ENCODE measurements around the gene DIRAS2. TPM values are rescaled to one million over a fixed set of nuclear protein-coding genes. Genes with fewer than 3 reads are reported as not detected.

Gene DIRAS2
- total and polyA plus RNA-seq, 2 donors (not counting 1 experiment from before 2014, with no cell fraction given) = not detected

DNA sequence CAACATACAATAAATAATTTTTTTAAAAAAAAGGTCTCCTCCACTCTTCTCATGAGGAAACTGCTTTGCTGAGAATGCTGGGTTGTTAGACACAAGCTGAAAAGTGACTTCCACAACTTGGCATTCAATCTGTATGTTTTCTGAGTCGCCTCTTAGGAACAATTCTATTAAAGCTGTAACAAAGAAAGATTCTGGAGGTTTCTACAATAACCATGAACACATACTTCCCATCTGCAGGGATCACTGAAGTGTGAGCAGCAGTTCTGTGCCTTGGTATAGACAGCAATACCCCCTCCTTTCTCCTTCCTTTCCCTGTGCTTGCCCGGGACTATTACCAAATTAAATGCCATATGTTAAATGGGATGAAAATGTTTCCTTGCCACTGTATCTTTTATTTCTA, 1.5 kb downstream of the DIRAS2 start:
- Histone ChIP-seq H4K20me1 (ENCODE audit: control insufficient read depth, insufficient read depth, low read length, poor library complexity, severe bottlenecking) (no peaks in the 10 kb centered on the region), H3K27ac (ENCODE audit: low read length in 2 of 2) (no peak overlapping the region), H3K4me2 (replicated peaks; ENCODE audit: low read depth, low read length, poor library complexity, severe bottlenecking) (no peak overlapping the region), H3K4me1 (ENCODE audit: control insufficient read depth in 2 of 2, insufficient read depth in 2 of 2, low read length in 2 of 2) (peaks cover 4 to 10% of the 10 kb centered on the region in 2 donors), H3K36me3 (replicated peaks in 1 of 2; ENCODE audit: control extremely low read depth in 1 of 2, control insufficient read depth in 1 of 2, extremely low read depth in 1 of 2, insufficient read depth in 2 of 2, low read length in 1 of 2) (no peaks in the 10 kb centered on the region), H3K79me2 (ENCODE audit: control insufficient read depth, insufficient read depth, low read length) (no peaks in the 10 kb centered on the region), H3K9ac (ENCODE audit: low read length) (no peak overlapping the region), H3K9me3 (ENCODE audit: control extremely low read depth in 1 of 3, control insufficient read depth in 2 of 3, insufficient read depth in 1 of 3, low read length in 2 of 3) (no peaks in the 10 kb centered on the region), H2AFZ (ENCODE audit: insufficient read depth, low read depth, low read length, poor library complexity, severe bottlenecking) (no peak overlapping the region), H3K27me3 (replicated peaks in 1 of 4; ENCODE audit: control extremely low read depth in 1 of 4, control insufficient read depth in 3 of 4, insufficient read depth in 4 of 4, low read length in 3 of 4) (peaks cover 0 to 34% (median 25%) of the 10 kb centered on the region in 4 experiments), H3K4me3 (ENCODE audit: control extremely low read depth in 1 of 5, extremely low read depth in 1 of 5, insufficient read depth in 1 of 5, low read depth in 2 of 5, low read length in 4 of 5) (no peak overlapping the region)
- H3K9me3 Mint-ChIP-seq (ENCODE audit: insufficient read depth) = no peaks in the 10 kb centered on the region
- peaks cover 10% of the 10 kb centered on the region for H3K4me1 Mint-ChIP-seq
- peaks cover 59% of the 10 kb centered on the region for H3K27me3 Mint-ChIP-seq
- no peak overlapping the region for H3K4me3 Mint-ChIP-seq
- ChIA-PET POLR2A (no interaction called here), CTCF (no interaction called here)
- DNase-seq = no peak
- no peak for TF ChIP-seq EZH2 (IDR thresholded peaks at IDR 0.05; ENCODE audit: borderline replicate concordance, insufficient read depth, low read depth, low read length, poor library complexity, severe bottlenecking)
- TF ChIP-seq, protein P1, sequence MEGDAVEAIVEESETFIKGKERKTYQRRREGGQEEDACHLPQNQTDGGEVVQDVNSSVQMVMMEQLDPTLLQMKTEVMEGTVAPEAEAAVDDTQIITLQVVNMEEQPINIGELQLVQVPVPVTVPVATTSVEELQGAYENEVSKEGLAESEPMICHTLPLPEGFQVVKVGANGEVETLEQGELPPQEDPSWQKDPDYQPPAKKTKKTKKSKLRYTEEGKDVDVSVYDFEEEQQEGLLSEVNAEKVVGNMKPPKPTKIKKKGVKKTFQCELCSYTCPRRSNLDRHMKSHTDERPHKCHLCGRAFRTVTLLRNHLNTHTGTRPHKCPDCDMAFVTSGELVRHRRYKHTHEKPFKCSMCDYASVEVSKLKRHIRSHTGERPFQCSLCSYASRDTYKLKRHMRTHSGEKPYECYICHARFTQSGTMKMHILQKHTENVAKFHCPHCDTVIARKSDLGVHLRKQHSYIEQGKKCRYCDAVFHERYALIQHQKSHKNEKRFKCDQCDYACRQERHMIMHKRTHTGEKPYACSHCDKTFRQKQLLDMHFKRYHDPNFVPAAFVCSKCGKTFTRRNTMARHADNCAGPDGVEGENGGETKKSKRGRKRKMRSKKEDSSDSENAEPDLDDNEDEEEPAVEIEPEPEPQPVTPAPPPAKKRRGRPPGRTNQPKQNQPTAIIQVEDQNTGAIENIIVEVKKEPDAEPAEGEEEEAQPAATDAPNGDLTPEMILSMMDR (IDR thresholded peaks at IDR 0.05) = no peak
- intact Hi-C loops (cut with micrococcal nuclease) = loop anchor here (5.0 kb wide), 1 partner anchor 499 kb away; no protein-coding TSS in a partner anchor
- WGBS (ENCODE audit: insufficient coverage) = no CpG with 5 or more reads among the region's 2 CpGs
- no peak overlapping the region for H3K27ac Mint-ChIP-seq
- no peak for ATAC-seq (ENCODE audit: low read depth)

DNA sequence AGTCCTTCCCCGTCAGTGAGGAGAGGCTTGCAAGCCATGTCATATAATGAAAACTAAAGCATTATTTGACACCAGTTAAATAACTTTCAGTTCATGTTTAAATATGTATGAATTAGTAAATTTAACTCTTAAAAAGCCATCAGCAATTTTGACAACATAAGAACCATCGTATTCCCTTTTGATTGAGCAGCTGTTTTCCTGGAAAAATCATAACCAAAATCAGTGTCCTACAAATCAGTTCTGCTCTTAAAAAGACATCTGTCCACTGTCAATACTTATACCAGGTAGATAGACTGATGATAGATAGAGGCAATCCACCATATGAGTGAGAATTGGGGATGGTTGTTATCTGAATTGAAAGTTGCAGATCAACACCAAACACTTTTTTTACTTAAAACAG, 2.3 kb downstream of the DIRAS2 start:
- H3K36me3 ChIP-seq (replicated peaks in 1 of 2; ENCODE audit: control extremely low read depth in 1 of 2, control insufficient read depth in 1 of 2, extremely low read depth in 1 of 2, insufficient read depth in 2 of 2, low read length in 1 of 2) = no peaks in the 10 kb centered on the region
- H3K27me3 Mint-ChIP-seq = peaks cover 52% of the 10 kb centered on the region
- H3K9me3 ChIP-seq (ENCODE audit: control extremely low read depth in 1 of 3, control insufficient read depth in 2 of 3, insufficient read depth in 1 of 3, low read length in 2 of 3) = no peaks in the 10 kb centered on the region
- ATAC-seq (ENCODE audit: low read depth) (no peak), DNase-seq (no peak)
- no peak overlapping the region for H3K4me2 ChIP-seq (replicated peaks; ENCODE audit: low read depth, low read length, poor library complexity, severe bottlenecking)
- CTCF ChIA-PET = no interaction called here
- no peaks in the 10 kb centered on the region for H3K9me3 Mint-ChIP-seq (ENCODE audit: insufficient read depth)
- POLR2A ChIA-PET = no interaction called here
- no CpG with 5 or more reads among the region's 2 CpGs for WGBS (ENCODE audit: insufficient coverage)
- peaks cover 4 to 10% of the 10 kb centered on the region in 2 donors for H3K4me1 ChIP-seq (ENCODE audit: control insufficient read depth in 2 of 2, insufficient read depth in 2 of 2, low read length in 2 of 2)
- no peak overlapping the region for H3K27ac Mint-ChIP-seq
- intact Hi-C loops (cut with micrococcal nuclease) = loop anchor here (5.0 kb wide), 1 partner anchor 498 kb away; no protein-coding TSS in a partner anchor
- peaks cover 0 to 28% (median 23%) of the 10 kb centered on the region in 4 experiments for H3K27me3 ChIP-seq (replicated peaks in 1 of 4; ENCODE audit: control extremely low read depth in 1 of 4, control insufficient read depth in 3 of 4, insufficient read depth in 4 of 4, low read length in 3 of 4)
- H3K79me2 ChIP-seq (ENCODE audit: control insufficient read depth, insufficient read depth, low read length) = no peaks in the 10 kb centered on the region
- H2AFZ ChIP-seq (ENCODE audit: insufficient read depth, low read depth, low read length, poor library complexity, severe bottlenecking) = no peak overlapping the region
- no peak overlapping the region for H3K4me3 Mint-ChIP-seq
- no peak for TF ChIP-seq EZH2 (IDR thresholded peaks at IDR 0.05; ENCODE audit: borderline replicate concordance, insufficient read depth, low read depth, low read length, poor library complexity, severe bottlenecking)
- TF ChIP-seq, protein P1 (IDR thresholded peaks at IDR 0.05) = no peak
- peaks cover 10% of the 10 kb centered on the region for H3K4me1 Mint-ChIP-seq
- no peaks in the 10 kb centered on the region for H4K20me1 ChIP-seq (ENCODE audit: control insufficient read depth, insufficient read depth, low read length, poor library complexity, severe bottlenecking)
- H3K9ac ChIP-seq (ENCODE audit: low read length) = no peak overlapping the region
- H3K27ac ChIP-seq (ENCODE audit: low read length in 2 of 2) = no peak overlapping the region
- H3K4me3 ChIP-seq (ENCODE audit: control extremely low read depth in 1 of 5, extremely low read depth in 1 of 5, insufficient read depth in 1 of 5, low read depth in 2 of 5, low read length in 4 of 5) = no peak overlapping the region
